GM20431 (cell line): ENCODE data around the gene TM7SF3.

ENCODE experiments used
- in situ Hi-C: fragments of 300-500 bp; cut with MseI, MboI; formaldehyde crosslinking; loops from one replicate; pipeline ENCODE4 v1.15.0; 2020; ENCODE audit warnings: low sequenced_read_pairs; ENCODE audit not compliant: unreplicated experiment

The TM7SF3 gene

GRCh38 chr12:27014085-27014858 lies at the start of gene TM7SF3:
TM7SF3 (minus strand) TSS chr12:27014384; CDS start chr12:27014168, 216 bp downstream.
- in situ Hi-C loops = no loop called here

- in situ Hi-C loops = no loop called here
These were observed 49.2 kb upstream of the TM7SF3 start for GRCh38 chr12:27063250-27063851.

GRCh38 chr12:27061317-27061716 lies 47.1 kb upstream of the TM7SF3 start:
- in situ Hi-C loops = no loop called here

GRCh38 chr12:27060740-27061139 lies 46.6 kb upstream of the TM7SF3 start:
- in situ Hi-C loops = no loop called here

DNA sequence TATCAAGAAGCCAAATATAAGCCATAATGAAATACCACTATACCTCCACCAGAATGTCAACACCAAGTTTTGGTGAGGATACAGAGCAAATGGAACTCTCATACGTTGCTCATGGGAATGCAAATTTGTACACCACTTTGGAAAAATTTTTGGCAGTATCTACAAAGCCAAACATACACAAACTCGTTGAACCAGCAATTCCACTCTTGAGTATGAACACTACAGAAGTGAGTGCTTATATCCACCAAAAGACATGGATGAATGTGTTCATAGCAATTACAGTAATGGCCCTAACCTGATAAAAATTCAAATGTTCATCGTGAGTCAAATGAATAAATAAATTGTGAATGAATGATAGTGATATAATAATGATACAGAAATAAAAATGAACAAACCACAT lies 43.4 kb upstream of the TM7SF3 start:
- in situ Hi-C loops = no loop called here

- in situ Hi-C loops = no loop called here
These were observed 41.8 kb upstream of the TM7SF3 start for GRCh38 chr12:27055966-27056365.

- in situ Hi-C loops = no loop called here
These were observed 38.6 kb upstream of the TM7SF3 start for GRCh38 chr12:27052742-27053141.

DNA sequence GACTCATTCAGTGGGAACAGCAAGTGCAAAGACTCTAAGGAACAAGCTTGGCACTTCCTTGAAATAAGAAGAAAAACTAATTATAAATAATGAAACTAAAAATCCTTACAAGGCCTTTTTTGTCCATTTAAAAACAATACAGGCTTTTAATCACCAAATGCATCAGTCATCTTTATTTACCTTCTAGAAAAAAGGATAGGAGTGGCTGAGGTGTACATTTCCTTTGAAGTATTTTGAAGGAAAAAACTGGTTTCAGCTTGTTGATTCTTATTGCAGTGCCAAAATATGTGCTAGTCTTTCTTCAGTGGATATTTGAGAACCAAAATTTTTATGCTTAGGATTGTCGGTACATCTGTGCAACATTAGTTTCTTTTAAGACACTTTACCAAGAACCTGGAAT lies 38.0 kb upstream of the TM7SF3 start:
- in situ Hi-C loops = no loop called here

GRCh38 chr12:27048822-27049752 lies 34.9 kb upstream of the TM7SF3 start:
- in situ Hi-C loops = loop anchor here (25.0 kb wide), 1 partner anchor 263 kb away; no protein-coding TSS in a partner anchor

DNA sequence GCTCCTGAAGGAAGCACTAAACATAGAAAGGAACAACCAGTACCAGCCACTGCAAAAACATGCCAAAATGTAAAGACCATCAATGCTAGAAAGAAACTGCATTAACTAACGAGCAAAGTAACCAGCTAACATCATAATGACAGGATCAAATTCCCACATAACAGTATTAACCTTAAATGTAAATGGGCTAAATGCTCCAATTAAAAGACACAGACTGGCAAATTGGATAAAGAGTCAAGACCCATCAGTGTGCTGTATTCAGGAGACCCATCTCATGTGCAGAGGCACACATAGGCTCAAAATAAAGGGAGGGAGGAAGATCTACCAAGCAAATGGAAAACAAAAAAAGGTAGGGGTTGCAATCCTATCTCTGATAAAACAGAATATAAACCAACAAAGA lies 27.8 kb upstream of the TM7SF3 start:
- in situ Hi-C loops = loop anchor here (25.0 kb wide), 1 partner anchor 270 kb away; no protein-coding TSS in a partner anchor

DNA sequence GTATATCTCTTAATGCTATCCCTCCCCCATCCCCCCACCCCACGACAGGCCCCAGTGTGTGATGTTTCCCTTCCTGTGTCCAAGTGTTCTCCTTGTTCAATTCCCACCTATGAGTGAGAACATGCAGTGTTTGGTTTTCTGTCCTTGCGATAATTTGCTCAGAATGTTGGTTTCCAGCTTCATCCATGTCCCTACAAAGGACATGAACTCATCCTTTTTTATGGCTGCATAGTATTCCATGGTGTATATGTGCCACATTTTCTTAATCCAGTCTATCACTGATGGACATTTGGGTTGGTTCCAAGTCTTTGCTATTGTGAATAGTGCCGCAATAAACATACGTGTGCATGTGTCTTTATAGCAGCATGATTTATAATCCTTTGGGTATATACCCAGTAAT lies 26.5 kb upstream of the TM7SF3 start:
- in situ Hi-C loops = loop anchor here (25.0 kb wide), 1 partner anchor 272 kb away; no protein-coding TSS in a partner anchor

DNA sequence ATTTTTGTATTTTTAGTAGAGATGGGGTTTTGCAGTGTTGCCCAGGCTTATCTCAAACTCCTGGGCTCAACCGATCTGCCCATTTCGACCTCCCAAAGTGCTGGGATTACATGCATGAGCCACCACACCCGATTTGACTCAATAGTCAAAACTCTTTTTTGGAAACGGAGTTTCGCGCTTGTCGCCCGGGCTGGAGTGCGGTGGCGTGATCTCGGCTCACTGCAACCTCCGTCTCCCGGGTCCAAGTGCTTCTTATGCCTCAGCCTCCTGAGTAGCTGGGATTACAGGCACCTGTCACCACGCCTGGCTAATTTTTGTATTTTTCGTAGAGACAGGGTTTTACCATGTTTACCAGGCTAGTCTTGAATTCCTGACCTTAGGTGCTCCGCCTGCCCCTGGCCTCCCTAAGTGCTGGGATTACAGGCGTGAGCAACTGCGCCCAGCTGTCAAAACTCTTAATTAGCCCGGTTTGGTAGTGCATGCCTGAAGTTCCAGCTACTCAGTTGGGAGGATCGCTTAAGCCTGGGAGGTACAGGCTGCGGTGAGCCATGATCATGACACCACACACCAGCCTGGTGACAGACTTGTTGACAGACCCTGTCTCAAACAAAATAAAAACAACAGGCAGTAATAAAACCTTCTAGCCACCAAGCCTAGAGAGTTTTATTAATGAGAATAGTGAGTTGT lies 20.6 kb upstream of the TM7SF3 start:
- in situ Hi-C loops = loop anchor here (25.0 kb wide), 1 partner anchor 278 kb away; no protein-coding TSS in a partner anchor

DNA sequence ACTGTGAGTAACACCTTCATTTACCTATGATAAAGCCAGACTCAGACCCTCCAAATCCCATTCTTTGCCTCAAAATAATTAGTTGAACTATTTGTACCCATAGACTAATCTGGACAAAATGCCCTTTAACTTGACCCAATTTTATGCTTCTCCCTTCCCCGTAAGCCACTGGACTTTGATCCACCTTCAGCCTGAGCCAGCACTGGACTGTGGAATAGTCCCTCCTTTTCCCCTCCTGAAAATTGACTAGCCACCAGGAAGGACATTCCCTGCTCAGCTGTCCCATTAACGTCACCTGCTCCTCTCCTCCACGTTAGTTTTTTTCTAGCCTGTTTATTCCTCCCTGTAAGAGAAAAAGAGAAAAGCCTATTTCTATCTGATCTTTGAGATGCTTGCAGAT lies 18.5 kb upstream of the TM7SF3 start:
- in situ Hi-C loops = loop anchor here (25.0 kb wide), 1 partner anchor 280 kb away; no protein-coding TSS in a partner anchor

DNA sequence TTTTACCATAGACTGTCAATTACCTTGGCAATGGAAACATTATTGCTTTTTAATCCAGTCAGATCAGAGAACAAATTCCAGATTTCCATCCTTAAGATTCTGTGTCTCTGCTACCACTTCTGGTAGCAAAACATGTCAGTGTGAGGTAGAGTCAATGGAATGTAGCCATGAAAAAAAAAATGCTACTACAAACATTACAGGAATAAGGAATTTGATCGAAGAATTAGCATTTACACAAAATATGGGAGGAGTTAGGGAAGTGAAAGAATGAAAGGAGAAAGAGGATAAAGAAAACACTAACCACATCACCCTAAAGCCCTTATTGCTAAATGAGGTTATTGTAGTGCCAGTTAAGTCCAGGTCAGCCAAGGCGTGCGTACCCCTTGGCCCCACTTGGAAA lies 17.3 kb upstream of the TM7SF3 start:
- in situ Hi-C loops = loop anchor here (25.0 kb wide), 1 partner anchor 281 kb away; no protein-coding TSS in a partner anchor

- in situ Hi-C loops = loop anchor here (25.0 kb wide), 1 partner anchor 286 kb away; no protein-coding TSS in a partner anchor
These were observed 12.1 kb upstream of the TM7SF3 start for GRCh38 chr12:27026257-27026656.

GRCh38 chr12:27025116-27025515 lies 10.9 kb upstream of the TM7SF3 start:
- in situ Hi-C loops = loop anchor here (25.0 kb wide), 1 partner anchor 287 kb away; no protein-coding TSS in a partner anchor

DNA sequence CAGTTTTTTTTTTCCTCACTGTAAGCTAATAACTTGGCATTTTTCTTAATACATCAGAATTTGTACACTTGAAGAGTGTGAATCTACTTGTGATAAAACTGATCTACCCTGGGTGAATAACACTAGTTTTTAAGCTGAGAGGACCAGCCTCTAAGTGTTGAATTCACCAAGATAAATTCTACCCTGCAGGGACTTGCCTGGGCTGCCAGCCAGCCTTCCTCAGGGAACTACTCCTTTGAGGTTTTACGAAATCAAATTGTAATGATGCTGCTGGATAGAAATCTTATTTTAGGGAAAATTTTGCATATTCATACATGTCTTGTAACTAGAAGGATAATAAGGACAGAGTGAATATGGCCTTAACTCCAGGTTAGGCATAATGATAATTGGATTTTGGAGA lies 10.1 kb upstream of the TM7SF3 start:
- in situ Hi-C loops = no loop called here

DNA sequence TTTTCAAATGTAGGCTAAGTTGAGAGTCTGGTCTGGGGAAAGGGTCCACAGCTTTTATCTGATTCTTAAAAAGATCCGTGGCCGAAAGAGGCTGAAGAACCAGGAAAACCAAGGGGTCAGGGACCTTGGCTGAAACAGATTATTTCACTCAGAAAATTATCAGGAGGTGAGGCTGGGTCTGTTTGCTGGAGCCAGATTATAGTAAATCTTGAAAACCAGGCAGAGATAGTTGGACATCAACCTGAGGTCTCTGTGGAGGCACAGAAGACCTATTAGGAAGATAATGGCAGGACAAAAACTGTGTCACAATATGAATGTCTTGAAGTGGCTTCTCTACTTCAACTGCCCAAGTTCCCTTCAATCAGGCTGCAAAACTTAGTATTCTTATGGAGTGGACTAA lies 6.6 kb upstream of the TM7SF3 start:
- in situ Hi-C loops = no loop called here

DNA sequence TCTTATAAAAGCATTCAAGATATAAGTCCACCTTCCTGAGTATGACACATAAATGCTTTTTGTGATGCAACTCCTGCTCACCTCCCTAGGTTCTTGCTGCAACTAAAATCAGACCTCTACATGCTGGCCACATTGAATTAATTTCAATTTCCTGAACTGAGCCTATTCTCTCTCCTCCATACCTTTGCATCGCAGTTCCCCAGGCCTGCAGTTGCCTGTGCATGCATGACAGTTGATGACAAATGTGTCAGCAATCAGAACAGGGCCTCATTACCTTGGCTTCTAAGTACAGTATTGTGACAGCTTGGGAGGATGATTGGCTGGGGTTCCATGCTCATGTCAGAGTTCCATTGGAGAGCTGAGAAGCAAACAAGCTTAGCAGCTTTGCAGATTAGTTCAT lies 3.9 kb upstream of the TM7SF3 start:
- in situ Hi-C loops = no loop called here
